Measurements from ENCODE around the gene CD247.

- TF ChIP-seq POLR2AphosphoS5 (IDR thresholded peaks at IDR 0.05) (no peak), POLR2A (IDR thresholded peaks at IDR 0.05; ENCODE audit: low read depth) (no peak), CTCF (IDR thresholded peaks at IDR 0.05) (no peak), EP300 (IDR thresholded peaks at IDR 0.05) (no peak)
Measured at GRCh38 chr1:167434306-167434705, 84.0 kb downstream of the CD247 start.
